SK-N-SH (cell line): ENCODE measurements around the gene KCNAB1. TPM values are rescaled to one million over a fixed set of nuclear protein-coding genes. Genes with fewer than 3 reads are reported as not detected.
A peak's percentile ranks its signal among the peaks of the same experiment; 100 is the strongest.

Experiments
- CTCF ChIA-PET: fragments of 300-600, 350-600 bp; formaldehyde crosslinking; extraction: SDS; loops from one replicate; lab custom pipeline; 2021; lab: Yijun Ruan, JAX
- POLR2A ChIA-PET: fragments of 350-600 bp; sonication (Branson Sonifier 250); formaldehyde crosslinking; extraction: SDS; loops from one replicate; lab custom pipeline; 2020; ENCODE audit warnings: antibody characterized with exemption, inconsistent platforms; lab: Yijun Ruan, JAX
- DNase-seq: peaks from one replicate; pipeline ENCODE4 v3.0.0; 2012
- H2AFZ ChIP-seq: fragments of 200-600 bp; sonication (generic); 2 replicates; pipeline ENCODE4 v1.8.1; 2016; ENCODE audit warnings: antibody characterized with exemption, mild to moderate bottlenecking, low read depth
- H3F3A ChIP-seq: fragments of 200-600 bp; sonication (generic); replicated peaks from 2 replicates; pipeline ENCODE3; 2016; ENCODE audit warnings: antibody characterized with exemption, mild to moderate bottlenecking; ENCODE audit not compliant: insufficient read depth
- H3K27ac ChIP-seq, 2 experiments: fragments of 200-500 bp in 1 of 2; fragments of 200-600 bp in 1 of 2; sonication (Bioruptor generic) in 1 of 2; sonication (generic), shearing (Covaris generic) in 1 of 2; 2 replicates each; pipeline versions ENCODE4 v1.5.1 to v1.6.1; 2014 to 2016; ENCODE audit warnings: low read depth in 2 of 2, inconsistent platforms in 1 of 2, low read length in 1 of 2, mild to moderate bottlenecking in 1 of 2, mixed read lengths in 1 of 2
- H3K27me3 ChIP-seq: fragments of 200-600 bp; sonication (generic), shearing (Covaris generic); 2 replicates; pipeline ENCODE4 v1.6.1; 2016; ENCODE audit warnings: mixed run types; ENCODE audit not compliant: insufficient read depth
- H3K36me3 ChIP-seq, 2 experiments: fragments of 200-500 bp in 1 of 2; fragments of 200-600 bp in 1 of 2; sonication (Bioruptor generic) in 1 of 2; sonication (generic) in 1 of 2; replicated peaks in 1 of 2; 2 replicates each; pipeline versions ENCODE3 to v1.5.1; 2014 to 2016; ENCODE audit warnings: low read length in 1 of 2, mild to moderate bottlenecking in 1 of 2; ENCODE audit not compliant: insufficient read depth in 2 of 2, control insufficient read depth in 1 of 2
- H3K4me1 ChIP-seq, 2 experiments: fragments of 200-500 bp in 1 of 2; fragments of 200-600 bp in 1 of 2; sonication (Bioruptor generic) in 1 of 2; sonication (generic), shearing (Covaris generic) in 1 of 2; 2 replicates each; pipeline versions ENCODE4 v1.5.1 to v1.6.1; 2014 to 2016; ENCODE audit warnings: low read depth in 1 of 2, low read length in 1 of 2, mixed run types in 1 of 2; ENCODE audit not compliant: insufficient read depth in 2 of 2, control insufficient read depth in 1 of 2
- H3K4me2 ChIP-seq: fragments of 200-600 bp; sonication (generic), shearing (Covaris generic); 2 replicates; pipeline ENCODE4 v1.6.1; 2017; ENCODE audit warnings: mixed run types
- H3K4me3 ChIP-seq, 2 experiments: fragments of 200-500 bp in 1 of 2; fragments of 200-600 bp in 1 of 2; sonication (Bioruptor generic) in 1 of 2; sonication (generic), shearing (Covaris generic) in 1 of 2; 2 replicates each; pipeline versions ENCODE4 v1.5.1 to v1.8.1; 2014 to 2016; ENCODE audit warnings: low read depth in 2 of 2, inconsistent platforms in 1 of 2, low read length in 1 of 2, mild to moderate bottlenecking in 1 of 2, mixed read lengths in 1 of 2, moderate library complexity in 1 of 2
- H3K79me2 ChIP-seq: fragments of 200-600 bp; sonication (generic); 2 replicates; pipeline ENCODE4 v1.8.1; 2017; ENCODE audit warnings: mild to moderate bottlenecking; ENCODE audit not compliant: insufficient read depth
- H3K9ac ChIP-seq: fragments of 200-600 bp; sonication (generic); 2 replicates; pipeline ENCODE4 v1.6.1; 2017; ENCODE audit warnings: mixed run types
- H3K9me2 ChIP-seq: fragments of 200-600 bp; sonication (generic); 2 replicates; pipeline ENCODE4 v1.6.1; 2017; ENCODE audit warnings: mixed run types
- H3K9me3 ChIP-seq: fragments of 200-600 bp; sonication (generic); 2 replicates; pipeline ENCODE4 v1.6.1; 2017; ENCODE audit warnings: mixed run types, mild to moderate bottlenecking, moderate library complexity
- H4K20me1 ChIP-seq: fragments of 200-600 bp; sonication (generic); 2 replicates; pipeline ENCODE4 v1.6.1; 2017; ENCODE audit warnings: mild to moderate bottlenecking, mixed run types; ENCODE audit not compliant: insufficient read depth
- CHD2 ChIP-seq: fragments of 150-350 bp; IDR thresholded peaks from 2 replicates; pipeline ENCODE4 v1.6.1; 2018; ENCODE audit warnings: low read length; ENCODE audit not compliant: partially characterized antibody
- EZH2phosphoT487 ChIP-seq: fragments of 200-600 bp; sonication (generic); IDR thresholded peaks from 2 replicates; pipeline ENCODE4 v1.6.1; 2017; ENCODE audit warnings: low read depth, mixed run types, mild to moderate bottlenecking, antibody characterized with exemption, moderate library complexity, borderline replicate concordance
- FOSL2 ChIP-seq: IDR thresholded peaks from 2 replicates; pipeline ENCODE4 v1.4.0; 2012; ENCODE audit warnings: low read depth, mild to moderate bottlenecking, moderate library complexity, borderline replicate concordance
- FOXJ3 ChIP-seq: sonication (generic); formaldehyde crosslinking; IDR thresholded peaks from 2 replicates; pipeline ENCODE4 v1.5.1; 2020; ENCODE audit warnings: mild to moderate bottlenecking, missing genetic modification reagents
- GABPA ChIP-seq: IDR thresholded peaks from 2 replicates; pipeline ENCODE4 v1.4.0; 2012; ENCODE audit warnings: low read depth, mild to moderate bottlenecking
- GATA2 ChIP-seq: sonication (generic); formaldehyde crosslinking; IDR thresholded peaks from 2 replicates; pipeline ENCODE4 v1.5.0; 2020; ENCODE audit warnings: mild to moderate bottlenecking, missing genetic modification reagents
- MXI1 ChIP-seq: IDR thresholded peaks from 2 replicates; pipeline ENCODE4 v1.6.1; 2012; ENCODE audit warnings: mild to moderate bottlenecking, low read depth, low read length, improper control_type of control experiment
- NFIC ChIP-seq: IDR thresholded peaks from 2 replicates; pipeline ENCODE4 v1.4.0; 2012; ENCODE audit warnings: borderline replicate concordance
- NRF1 ChIP-seq: IDR thresholded peaks from 2 replicates; pipeline ENCODE4 v1.6.1; 2012; ENCODE audit warnings: low read depth, mild to moderate bottlenecking, low read length
- PBX3 ChIP-seq: IDR thresholded peaks from 2 replicates; pipeline ENCODE4; 2012
- POLR2AphosphoS5 ChIP-seq: IDR thresholded peaks from 2 replicates; pipeline ENCODE4 v1.6.1; 2012; ENCODE audit warnings: low read depth, low read length
- RAD21 ChIP-seq: IDR thresholded peaks from 2 replicates; pipeline ENCODE4 v1.6.1; 2012; ENCODE audit warnings: mild to moderate bottlenecking, low read length
- RCOR1 ChIP-seq: fragments of 150-350 bp; IDR thresholded peaks from 2 replicates; pipeline ENCODE4 v1.6.1; 2017; ENCODE audit warnings: antibody characterized with exemption, low read length
- RFX5 ChIP-seq: IDR thresholded peaks from 2 replicates; pipeline ENCODE4 v1.6.1; 2012; ENCODE audit warnings: mild to moderate bottlenecking, improper control_type of control experiment, low read length
- RXRA ChIP-seq: IDR thresholded peaks from 2 replicates; pipeline ENCODE4 v1.4.0; 2012; ENCODE audit warnings: low read depth, mild to moderate bottlenecking, borderline replicate concordance
- SMC3 ChIP-seq: IDR thresholded peaks from 2 replicates; pipeline ENCODE4 v1.6.1; 2012; ENCODE audit warnings: low read depth, low read length, improper control_type of control experiment
- TAF1 ChIP-seq: IDR thresholded peaks from 2 replicates; pipeline ENCODE4 v1.6.1; 2012; ENCODE audit warnings: low read depth, mild to moderate bottlenecking, low read length, moderate library complexity, borderline replicate concordance
- TCF12 ChIP-seq: IDR thresholded peaks from 2 replicates; pipeline ENCODE4 v1.4.0; 2012
- TEAD4 ChIP-seq: IDR thresholded peaks from 2 replicates; pipeline ENCODE4 v1.4.0; 2012; ENCODE audit warnings: mild to moderate bottlenecking, borderline replicate concordance; ENCODE audit not compliant: insufficient read depth
- USF2 ChIP-seq: fragments of 150-350 bp; IDR thresholded peaks from 2 replicates; pipeline ENCODE4 v1.6.1; 2017; ENCODE audit warnings: antibody characterized with exemption, low read length, low read depth, borderline replicate concordance
- WGBS: methylation state at CpG from one replicate; pipeline ENCODE4 v1.1.6; 2017; ENCODE audit warnings: low lambda C conversion rate; 5-methylcytosine and 5-hydroxymethylcytosine counted together
- polyA plus RNA-seq, 3 experiments: library from polyadenylated mRNA; depleted of rRNA; stranded (reverse); fragments of >200 nt; gene quantifications; 2 replicates each; pipeline ENCODE4 v1.2.3, GENCODE V29; 2012
- TF ChIP-seq, protein P1 (sequence below): IDR thresholded peaks from 2 replicates; pipeline ENCODE4 v1.4.0; 2012; ENCODE audit warnings: low read depth
- TF ChIP-seq, protein P2 (sequence below): fragments of 200-600 bp; sonication (generic); IDR thresholded peaks from 2 replicates; pipeline ENCODE4 v1.6.1; 2017; ENCODE audit warnings: antibody characterized with exemption, mild to moderate bottlenecking, moderate library complexity

KCNAB1 gene
- polyA plus RNA-seq, 1 of the 3 experiments (the other 2 are of a cell fraction) = 82.1 TPM

DNA sequence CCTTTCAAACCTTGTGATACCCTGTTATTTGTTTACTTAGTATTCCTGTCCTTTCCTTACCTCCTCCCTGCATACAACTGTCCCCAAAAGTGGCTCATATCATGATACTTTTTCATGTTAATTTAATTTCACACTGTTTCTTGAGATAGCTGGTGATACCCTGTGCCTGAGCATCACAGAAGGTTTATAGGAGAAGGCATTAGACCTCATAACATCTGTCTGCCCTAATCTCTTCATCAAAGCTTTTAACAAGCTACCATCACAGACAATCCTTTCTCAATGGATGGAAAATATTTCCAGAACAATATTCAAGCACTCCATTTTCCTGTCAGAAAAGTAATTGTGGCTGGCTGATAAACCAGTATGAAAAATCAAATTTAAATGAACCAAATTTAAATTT is 353.0 kb downstream of the KCNAB1 start (continued):
- TF ChIP-seq USF2 (no peak), TEAD4 (no peak), RFX5 (no peak), GABPA (no peak), TAF1 (no peak), PBX3 (no peak), MXI1 (no peak), NRF1 (no peak), FOXJ3 (no peak), EZH2phosphoT487 (no peak), CHD2 (peak; percentile 40), RCOR1 (peak; percentile 71; the same call in 1 of the 2 replicates), GATA2 (CRISPR knock-in tag) (peak; percentile 83)
- TF ChIP-seq, all 33 proteins: peak for 3

DNA sequence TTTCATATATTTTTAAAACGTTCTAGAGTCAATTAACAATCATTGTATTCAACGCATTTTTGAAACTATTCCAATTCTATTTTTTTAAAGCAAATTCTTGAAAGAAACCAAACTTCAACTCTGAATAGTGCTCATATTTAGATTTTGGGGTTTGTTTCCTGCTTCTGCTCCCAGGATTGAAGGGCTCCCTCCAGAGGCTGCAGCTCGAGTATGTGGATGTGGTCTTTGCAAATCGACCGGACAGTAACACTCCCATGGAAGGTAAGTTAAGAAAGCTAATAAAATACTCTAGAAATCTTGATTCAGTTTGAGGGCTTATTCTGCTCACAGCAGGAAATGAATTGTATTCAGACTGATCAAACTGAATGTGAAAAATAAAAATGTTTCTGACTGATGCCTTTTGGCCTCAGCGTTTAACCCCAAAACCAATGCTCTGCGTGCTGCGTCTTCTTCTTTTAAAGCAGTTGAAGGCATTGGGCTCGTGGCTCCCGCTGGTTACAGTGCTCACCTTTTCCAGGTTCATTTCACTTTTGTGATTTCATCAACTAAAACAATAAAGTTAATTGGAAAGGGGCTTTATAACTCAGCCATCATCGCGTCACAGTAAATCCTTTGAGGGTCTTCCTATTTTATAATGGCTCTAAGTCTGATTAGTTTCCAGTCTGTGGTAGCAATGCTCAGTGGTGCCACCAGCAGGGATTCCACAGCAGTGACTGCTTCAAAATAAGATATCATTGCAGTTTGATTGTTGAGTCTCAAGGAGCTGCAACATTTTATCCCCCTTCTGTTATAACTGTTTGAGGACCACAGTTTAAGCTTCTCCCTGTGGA is 354.4 kb downstream of the KCNAB1 start:
- H3K4me1 ChIP-seq = peaks cover 4 to 25% of the 10 kb centered on the region in 2 experiments; a peak in 3 of 4 replicates
- no peaks in the 10 kb centered on the region for H3K9me3 ChIP-seq
- 0 out of 2 replicates have a peak, but pooled peaks cover 6% of the 10 kb centered on the region for H3K79me2 ChIP-seq
- WGBS = 86% methylated on average over 12 of the region's 12 CpGs
- no peak overlapping the region for H3K9ac ChIP-seq
- ChIA-PET POLR2A (no interaction called here), CTCF (interaction anchor here (0.7 to 3.5 kb wide), 25 partner anchors 8 to 614 kb away, joined by 3 to 15 read pairs (median 3); no protein-coding TSS in a partner anchor)
- no peaks in the 10 kb centered on the region for H3K9me2 ChIP-seq
- H3K36me3 ChIP-seq = peaks cover 16 to 26% of the 10 kb centered on the region in 2 experiments
- no peak for DNase-seq
- H3K27me3 ChIP-seq = no peaks in the 10 kb centered on the region
- no peak overlapping the region for H2AFZ ChIP-seq
- H3K27ac ChIP-seq = peak overlapping the region; percentile 5 to 50; a peak in 1 of 4 replicates
- no peak overlapping the region for H3K4me2 ChIP-seq
- H3F3A ChIP-seq = peaks cover 23% of the 10 kb centered on the region
- no peak overlapping the region; a peak in 1 of 4 replicates for H3K4me3 ChIP-seq
- no peaks in the 10 kb centered on the region for H4K20me1 ChIP-seq
- TF ChIP-seq NRF1 (no peak), CHD2 (no peak), NFIC (no peak), GABPA (no peak), USF2 (no peak), POLR2AphosphoS5 (no peak), MXI1 (no peak), RXRA (no peak), TCF12 (no peak), FOXJ3 (no peak), FOSL2 (no peak), RAD21 (peak; percentile 46), SMC3 (peak; percentile 22; the same call in 1 of the 2 replicates), PBX3 (no peak)
- TF ChIP-seq, protein P1, sequence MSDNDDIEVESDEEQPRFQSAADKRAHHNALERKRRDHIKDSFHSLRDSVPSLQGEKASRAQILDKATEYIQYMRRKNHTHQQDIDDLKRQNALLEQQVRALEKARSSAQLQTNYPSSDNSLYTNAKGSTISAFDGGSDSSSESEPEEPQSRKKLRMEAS = no peak
- TF ChIP-seq, protein P2, sequence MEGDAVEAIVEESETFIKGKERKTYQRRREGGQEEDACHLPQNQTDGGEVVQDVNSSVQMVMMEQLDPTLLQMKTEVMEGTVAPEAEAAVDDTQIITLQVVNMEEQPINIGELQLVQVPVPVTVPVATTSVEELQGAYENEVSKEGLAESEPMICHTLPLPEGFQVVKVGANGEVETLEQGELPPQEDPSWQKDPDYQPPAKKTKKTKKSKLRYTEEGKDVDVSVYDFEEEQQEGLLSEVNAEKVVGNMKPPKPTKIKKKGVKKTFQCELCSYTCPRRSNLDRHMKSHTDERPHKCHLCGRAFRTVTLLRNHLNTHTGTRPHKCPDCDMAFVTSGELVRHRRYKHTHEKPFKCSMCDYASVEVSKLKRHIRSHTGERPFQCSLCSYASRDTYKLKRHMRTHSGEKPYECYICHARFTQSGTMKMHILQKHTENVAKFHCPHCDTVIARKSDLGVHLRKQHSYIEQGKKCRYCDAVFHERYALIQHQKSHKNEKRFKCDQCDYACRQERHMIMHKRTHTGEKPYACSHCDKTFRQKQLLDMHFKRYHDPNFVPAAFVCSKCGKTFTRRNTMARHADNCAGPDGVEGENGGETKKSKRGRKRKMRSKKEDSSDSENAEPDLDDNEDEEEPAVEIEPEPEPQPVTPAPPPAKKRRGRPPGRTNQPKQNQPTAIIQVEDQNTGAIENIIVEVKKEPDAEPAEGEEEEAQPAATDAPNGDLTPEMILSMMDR = peak; percentile 60
